ENCODE data around the gene NSL1. TPM values are rescaled to one million over a fixed set of nuclear protein-coding genes. Genes with fewer than 3 reads are reported as not detected.
A peak's percentile ranks its signal among the peaks of the same experiment; 100 is the strongest.
"Not testable (repeated sequence)": the region's sequence is repeated elsewhere in the genome, so short reads cannot be mapped to it uniquely, and the experiment has no call there.

NSL1 gene
- total RNA-seq, 2 experiments from 2014 or later: 42.8 to 46.0 TPM

GRCh38 chr1:212731630-212732029, 59.9 kb downstream of the NSL1 start:
- H3K4me3 Mint-ChIP-seq: no peak overlapping the region
- peaks cover 19% of the 10 kb centered on the region for H3K36me3 Mint-ChIP-seq (ENCODE audit: low read depth)
- H3K4me1 Mint-ChIP-seq: peaks cover 18% of the 10 kb centered on the region
- no peaks in the 10 kb centered on the region for H3K9me3 Mint-ChIP-seq
- no peaks in the 10 kb centered on the region for H3K27me3 Mint-ChIP-seq
- CTCF ChIA-PET: interaction anchor here (0.6 to 2.4 kb wide), 7 partner anchors 9 to 67 kb away, joined by 3 to 7 read pairs (median 5); partner anchors contain the start of gene BATF3
- H3K27ac Mint-ChIP-seq: peak overlapping the region; percentile 28
- POLR2A ChIA-PET: no interaction called here
- no peak for DNase-seq

DNA sequence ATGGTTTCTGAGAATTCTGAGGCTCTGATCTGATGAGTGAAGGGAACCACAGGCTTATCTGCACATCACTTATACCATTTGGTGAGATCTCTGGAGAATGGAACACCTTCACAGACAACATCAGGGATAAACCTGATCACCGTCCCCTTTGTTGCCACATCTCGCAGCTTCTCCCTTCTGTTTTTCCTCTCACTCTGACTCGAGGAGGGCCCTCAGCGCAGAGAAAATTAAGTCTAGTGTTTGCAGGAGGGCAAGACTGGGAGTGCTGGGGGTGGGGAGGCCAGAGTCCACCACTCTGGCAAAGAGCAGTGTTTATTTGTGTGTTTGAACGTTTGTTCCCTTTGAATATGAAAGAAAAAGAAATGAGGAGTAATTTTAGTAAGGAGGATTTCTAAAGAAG, 63.0 kb downstream of the NSL1 start:
- CTCF ChIA-PET: interaction anchor here (1.5 to 1.6 kb wide), 2 partner anchors 21 to 27 kb away, joined by 3 to 4 read pairs; no protein-coding TSS in a partner anchor
- no peaks in the 10 kb centered on the region for H3K27me3 Mint-ChIP-seq
- H3K4me3 Mint-ChIP-seq: no peak overlapping the region
- no peak for DNase-seq
- peaks cover 6% of the 10 kb centered on the region for H3K9me3 Mint-ChIP-seq
- no peak overlapping the region for H3K27ac Mint-ChIP-seq
- POLR2A ChIA-PET: no interaction called here
- H3K4me1 Mint-ChIP-seq: peaks cover 26% of the 10 kb centered on the region
- peaks cover 31% of the 10 kb centered on the region for H3K36me3 Mint-ChIP-seq (ENCODE audit: low read depth)

- ChIA-PET POLR2A (interaction anchor here (0.6 to 0.9 kb wide), 2 partner anchors 29 to 62 kb away, joined by 3 to 4 read pairs; no protein-coding TSS in a partner anchor), CTCF (interaction anchor here (0.7 to 1.6 kb wide), 5 partner anchors 8 to 43 kb away, joined by 3 to 4 read pairs (median 3); no protein-coding TSS in a partner anchor)
- H3K4me1 Mint-ChIP-seq: peaks cover 34% of the 10 kb centered on the region
Measured at GRCh38 chr1:212727386-212728181, 64.0 kb downstream of the NSL1 start.

GRCh38 chr1:212724679-212725078, 66.9 kb downstream of the NSL1 start:
- H3K27me3 Mint-ChIP-seq, CTCF ChIA-PET, H3K4me3 Mint-ChIP-seq, DNase-seq, POLR2A ChIA-PET, H3K27ac Mint-ChIP-seq: not testable (repeated sequence)
- peaks cover 12% of the 10 kb centered on the region for H3K9me3 Mint-ChIP-seq
- peaks cover 31% of the 10 kb centered on the region for H3K36me3 Mint-ChIP-seq (ENCODE audit: low read depth)
- peaks cover 51% of the 10 kb centered on the region for H3K4me1 Mint-ChIP-seq

More at GRCh38 chr1:212727386-212728181, 64.0 kb downstream of the NSL1 start:
- Mint-ChIP-seq H3K9me3 (peaks cover 11% of the 10 kb centered on the region), H3K27ac (no peak overlapping the region), H3K4me3 (no peak overlapping the region), H3K36me3 (ENCODE audit: low read depth) (peaks cover 36% of the 10 kb centered on the region), H3K27me3 (no peaks in the 10 kb centered on the region)
- DNase-seq: no peak

- Mint-ChIP-seq H3K9me3 (peaks cover 14% of the 10 kb centered on the region), H3K4me3 (no peak overlapping the region), H3K27me3 (peaks cover 3% of the 10 kb centered on the region), H3K27ac (peak overlapping the region; percentile 43), H3K36me3 (ENCODE audit: low read depth) (peaks cover 31% of the 10 kb centered on the region), H3K4me1 (peaks cover 43% of the 10 kb centered on the region)
- DNase-seq: no peak
- ChIA-PET POLR2A (no interaction called here), CTCF (interaction anchor here (0.6 to 2.6 kb wide), 8 partner anchors 10 to 285 kb away, joined by 3 to 7 read pairs (median 4); no protein-coding TSS in a partner anchor)
Measured at GRCh38 chr1:212722270-212722957, 69.2 kb downstream of the NSL1 start.

DNA sequence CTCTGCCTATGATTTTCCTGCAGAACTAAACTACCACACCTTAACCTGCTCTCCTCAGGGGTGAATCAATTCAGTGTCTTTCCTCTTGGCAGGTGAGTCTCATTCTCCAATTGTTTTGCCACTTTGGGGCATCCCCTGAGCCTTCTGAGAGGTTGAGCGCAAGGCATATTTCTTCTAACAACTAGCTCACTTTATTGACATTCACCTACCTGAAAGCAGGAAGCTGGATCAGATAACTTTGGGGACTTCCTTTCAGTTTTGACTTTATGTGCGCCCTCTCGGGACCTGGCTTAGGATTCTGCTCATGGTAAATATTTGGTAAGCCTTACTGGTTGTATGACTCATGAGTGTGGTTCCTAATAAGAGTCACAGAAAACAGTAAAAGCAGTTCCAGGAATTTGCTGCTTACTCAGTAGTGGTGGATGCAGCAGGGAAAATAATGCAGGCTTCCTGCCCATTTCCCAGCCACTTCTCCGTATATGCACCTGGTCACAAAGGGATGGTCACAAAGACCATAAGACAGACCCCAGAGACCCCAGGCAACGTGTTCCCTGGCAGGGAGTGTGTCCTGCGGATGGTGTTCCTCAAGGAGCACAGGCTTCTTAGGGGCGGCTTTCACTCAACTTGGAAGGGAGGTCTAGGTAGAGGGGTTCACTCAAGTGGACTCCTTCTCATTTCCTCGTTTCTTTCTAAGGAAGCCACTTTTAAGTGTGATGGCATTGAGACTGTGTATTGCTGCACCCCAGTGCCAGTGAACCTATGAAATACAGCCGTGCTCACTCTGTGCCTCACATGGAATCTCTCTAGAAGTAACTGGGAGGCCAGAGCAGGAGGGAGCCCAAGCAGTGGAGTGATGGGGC, 70.0 kb downstream of the NSL1 start:
- Mint-ChIP-seq H3K36me3 (ENCODE audit: low read depth) (peaks cover 28% of the 10 kb centered on the region), H3K4me1 (peaks cover 39% of the 10 kb centered on the region), H3K27me3 (peaks cover 3% of the 10 kb centered on the region), H3K27ac (peak overlapping the region; percentile 79), H3K9me3 (peaks cover 14% of the 10 kb centered on the region), H3K4me3 (peak overlapping the region; percentile 51)
- CTCF ChIA-PET: interaction anchor here (0.6 to 2.6 kb wide), 5 partner anchors 10 to 286 kb away, joined by 3 to 7 read pairs (median 3); no protein-coding TSS in a partner anchor
- DNase-seq: peak; percentile 35
- POLR2A ChIA-PET: no interaction called here

DNA sequence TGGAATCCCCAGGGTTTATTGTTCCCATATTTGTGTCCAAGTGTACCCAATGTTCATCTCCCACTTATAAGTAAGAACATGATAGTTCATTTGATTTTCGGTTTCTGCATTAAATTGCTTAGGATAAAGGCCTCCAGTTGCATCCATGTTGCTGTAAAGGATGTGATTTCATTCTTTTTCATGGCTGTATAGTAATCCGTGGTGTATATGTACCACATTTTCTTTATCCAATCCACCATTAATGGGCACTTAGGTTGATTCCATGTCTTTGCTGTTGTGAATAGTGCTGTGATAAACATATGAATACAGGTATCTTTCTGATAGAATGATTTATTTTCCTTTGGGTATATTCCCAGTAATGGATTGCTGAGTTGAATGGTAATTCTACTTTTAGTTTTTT, 71.9 kb downstream of the NSL1 start:
- Mint-ChIP-seq H3K4me3 (no peak overlapping the region), H3K4me1 (peaks cover 34% of the 10 kb centered on the region), H3K27me3 (peaks cover 3% of the 10 kb centered on the region), H3K9me3 (peaks cover 14% of the 10 kb centered on the region), H3K36me3 (ENCODE audit: low read depth) (peaks cover 14% of the 10 kb centered on the region), H3K27ac (no peak overlapping the region)
- no peak for DNase-seq
- ChIA-PET CTCF (no interaction called here), POLR2A (no interaction called here)

DNA sequence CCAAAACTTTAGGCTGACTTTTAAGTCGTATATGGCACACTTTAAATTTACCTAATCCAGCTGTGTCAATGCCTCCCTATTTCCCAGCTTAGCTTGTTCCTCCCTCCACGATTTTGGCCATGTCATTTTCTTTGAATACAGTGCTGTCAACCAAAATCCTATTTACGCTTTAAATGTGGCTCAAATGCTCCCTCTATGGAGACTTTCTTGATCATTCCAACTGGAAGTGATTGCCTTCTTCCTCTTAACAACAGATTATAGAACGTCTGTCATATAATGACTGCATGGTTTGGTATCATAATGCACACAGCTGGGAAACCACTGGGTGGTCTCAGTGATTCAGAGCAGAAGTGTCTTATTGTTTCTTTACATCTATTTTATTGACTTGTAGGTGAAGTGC, 73.1 kb downstream of the NSL1 start:
- Mint-ChIP-seq H3K36me3 (ENCODE audit: low read depth) (peaks cover 9% of the 10 kb centered on the region), H3K9me3 (peaks cover 9% of the 10 kb centered on the region), H3K4me1 (peaks cover 29% of the 10 kb centered on the region), H3K27ac (no peak overlapping the region), H3K4me3 (no peak overlapping the region), H3K27me3 (peaks cover 3% of the 10 kb centered on the region)
- ChIA-PET POLR2A (no interaction called here), CTCF (interaction anchor here (0.7 to 1.0 kb wide), 3 partner anchors 9 to 241 kb away, joined by 3 read pairs; no protein-coding TSS in a partner anchor)
- no peak for DNase-seq

DNA sequence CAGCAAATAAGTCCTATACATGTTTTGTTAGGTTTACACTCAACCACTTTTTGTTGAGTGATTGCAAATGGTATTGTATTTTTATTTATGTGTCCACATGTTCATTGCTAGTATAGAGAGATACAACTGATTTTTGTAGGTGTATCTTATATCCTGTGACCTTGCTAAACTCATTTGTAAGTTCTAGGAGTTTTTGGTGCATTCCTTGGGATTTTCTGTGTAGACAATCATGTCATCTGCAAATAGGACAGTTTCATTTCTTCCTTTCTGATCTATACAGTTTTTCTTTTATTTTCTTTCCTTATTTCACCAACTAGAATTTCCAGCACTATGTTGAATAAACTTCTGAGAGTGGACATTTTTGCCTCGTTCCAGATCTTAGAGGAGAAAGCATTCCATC, 75.4 kb downstream of the NSL1 start:
- CTCF ChIA-PET: interaction anchor here (0.8 to 2.0 kb wide), 3 partner anchors 11 to 75 kb away, joined by 3 to 11 read pairs (median 3); partner anchors contain the start of genes BATF3, NSL1 and TATDN3
- Mint-ChIP-seq H3K27me3 (peaks cover 3% of the 10 kb centered on the region), H3K4me3 (no peak overlapping the region), H3K36me3 (ENCODE audit: low read depth) (peaks cover 3% of the 10 kb centered on the region), H3K4me1 (peaks cover 20% of the 10 kb centered on the region), H3K9me3 (peaks cover 5% of the 10 kb centered on the region), H3K27ac (no peak overlapping the region)
- no peak for DNase-seq
- POLR2A ChIA-PET: no interaction called here

GRCh38 chr1:212713465-212714136, 78.0 kb downstream of the NSL1 start:
- Mint-ChIP-seq H3K27ac (no peak overlapping the region), H3K4me3 (no peak overlapping the region), H3K9me3 (peaks cover 2% of the 10 kb centered on the region), H3K4me1 (peaks cover 17% of the 10 kb centered on the region), H3K27me3 (peaks cover 3% of the 10 kb centered on the region), H3K36me3 (ENCODE audit: low read depth) (peaks cover 3% of the 10 kb centered on the region)
- ChIA-PET POLR2A (no interaction called here), CTCF (interaction anchor here (1.1 to 1.8 kb wide), 2 partner anchors 10 to 12 kb away, joined by 4 to 9 read pairs; no protein-coding TSS in a partner anchor)
- DNase-seq: no peak

DNA sequence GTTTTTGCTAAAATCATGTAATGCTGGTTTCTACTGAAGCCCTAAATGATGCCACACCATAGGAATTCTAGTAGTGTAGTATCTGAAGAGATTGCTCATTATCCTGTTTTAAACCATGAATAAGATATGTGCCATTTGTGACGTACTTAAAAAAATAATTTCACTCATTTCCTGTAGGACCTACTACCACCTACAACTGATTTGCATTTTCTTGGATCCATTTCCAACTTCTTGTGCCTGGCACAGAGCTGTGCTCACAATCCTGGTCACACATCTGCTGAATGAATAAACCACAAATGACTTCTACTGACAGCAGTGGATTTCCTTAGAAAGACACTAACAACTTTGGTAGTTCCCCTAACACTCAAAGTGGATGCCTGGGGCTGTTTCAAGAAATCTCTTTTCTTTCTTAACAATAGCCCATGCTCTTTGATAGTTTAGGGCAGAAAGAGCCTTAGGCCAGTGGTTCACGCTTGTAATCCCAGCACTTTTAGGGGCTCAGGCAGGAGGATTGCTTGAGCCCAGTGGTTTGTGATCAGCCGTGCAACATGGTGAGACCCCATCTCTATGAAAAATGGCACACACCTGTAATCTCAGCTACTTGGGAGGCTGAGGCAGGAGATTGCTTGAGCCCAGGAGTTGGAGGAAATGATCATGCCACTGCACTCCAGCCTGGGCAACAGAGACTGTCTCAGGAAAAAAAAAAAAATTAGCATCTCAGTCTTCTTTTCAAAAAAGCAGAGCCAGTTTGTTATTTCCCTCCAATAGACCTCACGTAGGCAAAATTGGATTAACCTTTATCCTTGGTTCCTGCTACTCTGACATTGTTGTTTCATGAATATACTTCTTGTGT, 78.9 kb downstream of the NSL1 start:
- POLR2A ChIA-PET: no interaction called here
- H3K27me3 Mint-ChIP-seq: peaks cover 1% of the 10 kb centered on the region
- CTCF ChIA-PET: interaction anchor here (1.3 kb wide), 1 partner anchor 47 kb away, joined by 4 read pairs; no protein-coding TSS in a partner anchor
- H3K4me3 Mint-ChIP-seq: no peak overlapping the region
- H3K36me3 Mint-ChIP-seq (ENCODE audit: low read depth): peaks cover under 1% of the 10 kb centered on the region
- H3K4me1 Mint-ChIP-seq: peaks cover 12% of the 10 kb centered on the region
- H3K27ac Mint-ChIP-seq: no peak overlapping the region
- H3K9me3 Mint-ChIP-seq: peaks cover 2% of the 10 kb centered on the region
- DNase-seq: no peak
